K562 (cell line): ENCODE results near the gene GAPDH. TPM values are rescaled to one million over a fixed set of nuclear protein-coding genes. Genes with fewer than 3 reads are reported as not detected.

Source experiments
- ESRRB ChIP-seq: fragments of 250-450 bp; sonication (Bioruptor Pico); IDR thresholded peaks from 2 replicates; pipeline ENCODE4 v1.5.0; 2020; ENCODE audit warnings: mild to moderate bottlenecking, moderate library complexity, borderline replicate concordance
- SPI1 ChIP-seq: IDR thresholded peaks from 2 replicates; pipeline ENCODE4 v1.6.1; 2011; ENCODE audit warnings: low read depth, low read length, control low read depth, borderline replicate concordance
- TCF7 ChIP-seq: sonication (generic); IDR thresholded peaks from 2 replicates; pipeline ENCODE4 v1.6.1; 2016; ENCODE audit warnings: antibody characterized with exemption, borderline replicate concordance
- TOE1 ChIP-seq, 2 experiments: fragments of 450-650 bp in 1 of 2; sonication (generic) in 1 of 2; formaldehyde crosslinking in 1 of 2; IDR thresholded peaks; 2 replicates each; pipeline versions ENCODE4 v1.7.1 to v1.8.0; 2016 to 2022; ENCODE audit warnings: borderline replicate concordance in 2 of 2, mild to moderate bottlenecking in 2 of 2, antibody characterized with exemption in 1 of 2, inconsistent platforms in 1 of 2, low read depth in 1 of 2, missing genetic modification reagents in 1 of 2, moderate library complexity in 1 of 2
- TSHZ1 ChIP-seq: fragments of 250-450 bp; sonication (Bioruptor Pico); IDR thresholded peaks from 2 replicates; pipeline ENCODE4 v1.4.0; 2020; ENCODE audit warnings: mild to moderate bottlenecking, moderate library complexity
- ZBTB2 ChIP-seq: fragments of 450-650 bp; IDR thresholded peaks from 2 replicates; pipeline ENCODE4 v1.6.1; 2016; ENCODE audit warnings: antibody characterized with exemption
- polyA plus RNA-seq, 8 experiments: library from polyadenylated mRNA; depleted of rRNA in 4 of 8; stranded (reverse) in 5 of 8; unstranded in 3 of 8; fragments of >200 nt; fragmentation: Nextera tagmentation in 2 of 8; fragmentation: Illumina TruSeq in 1 of 8; extraction: Ambion mirVana in 2 of 8; extraction: Trizol in 1 of 8; gene quantifications; 2 replicates each; pipeline versions ENCODE4 v1.2.1 to v1.2.3, GENCODE V29; 2011 to 2014; ENCODE audit warnings: inconsistent platforms in 1 of 8, missing spikeins in 1 of 8
- total RNA-seq, 7 experiments: library from RNA; depleted of rRNA in 6 of 7; stranded (reverse); fragments of >200 nt in 6 of 7; fragmentation: Illumina TruSeq in 2 of 7; extraction: Trizol in 2 of 7; gene quantifications; 2 replicates each; pipeline versions ENCODE4 v1.2.1 to v1.2.3, GENCODE V29; 2011 to 2021; ENCODE audit warnings: low replicate concordance in 1 of 7

Gene GAPDH
- total and polyA plus RNA-seq, 9 of the 15 experiments (the other 6 are each of a cell fraction or from before 2014, with no cell fraction given): 2,206 to 6,793 (median 4,217) TPM

- no peak for TF ChIP-seq TCF7
- TF ChIP-seq SPI1: no peak
- no peak for TF ChIP-seq TSHZ1
- no peak for TF ChIP-seq ESRRB
- no peak for TF ChIP-seq ZBTB2
- TF ChIP-seq TOE1 (IDR thresholded peaks at IDR 0.05; ENCODE audit: borderline replicate concordance): no peak
- TF ChIP-seq TOE1 (CRISPR knock-in tag; IDR thresholded peaks at IDR 0.05; ENCODE audit: borderline replicate concordance, low read depth): no peak
- TF ChIP-seq, all 486 proteins: peak for 0
Measured at GRCh38 chr12:6556857-6557256, 22.5 kb downstream of the GAPDH start (continued).
